ENCODE data around the gene ZNF202. TPM values are rescaled to one million over a fixed set of nuclear protein-coding genes. Genes with fewer than 3 reads are reported as not detected.

The ZNF202 gene
- total RNA-seq, 1 donor from 2014 or later, result 11.3 TPM

DNA sequence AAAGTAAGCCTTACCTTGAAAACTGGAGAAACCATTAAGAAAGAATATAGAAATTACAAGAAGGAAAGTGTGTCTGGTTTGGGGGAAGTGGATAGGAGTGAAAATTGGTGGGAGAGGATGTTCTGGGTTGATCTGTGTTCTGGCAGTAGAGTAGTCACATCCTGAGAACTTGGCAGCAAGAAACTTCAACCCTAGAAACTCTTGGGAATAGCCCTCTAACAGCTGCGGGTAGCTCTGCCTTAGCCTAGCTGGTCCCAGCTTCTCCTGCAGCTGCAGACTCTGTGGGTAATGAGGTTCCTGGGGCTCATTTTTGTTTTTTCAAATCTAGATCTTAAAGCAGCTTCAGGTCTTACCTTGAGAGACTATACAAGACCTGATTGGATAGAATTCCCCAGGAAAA is 37.1 kb upstream of the ZNF202 start:
- Histone ChIP-seq H3K4me2 (ENCODE audit: low read length) (no peak overlapping the region), H3K79me2 (ENCODE audit: insufficient read depth, low read length) (no peaks in the 10 kb centered on the region), H3K9me3 (ENCODE audit: insufficient read depth, low read depth, low read length) (no peaks in the 10 kb centered on the region), H3K4me3 (ENCODE audit: insufficient read depth, low read depth, low read length) (no peak overlapping the region), H2AFZ (ENCODE audit: low read depth, low read length) (no peak overlapping the region), H4K20me1 (ENCODE audit: insufficient read depth, low read length) (no peaks in the 10 kb centered on the region), H3K36me3 (ENCODE audit: insufficient read depth, low read length) (no peaks in the 10 kb centered on the region), H3K27me3 (ENCODE audit: insufficient read depth, low read length) (no peaks in the 10 kb centered on the region), H3K4me1 (ENCODE audit: insufficient read depth, low read length) (no peaks in the 10 kb centered on the region), H3K27ac (ENCODE audit: low read depth, low read length) (no peak overlapping the region), H3K9ac (ENCODE audit: low read length) (no peak overlapping the region)
- no peaks in the 10 kb centered on the region for H3K36me3 Mint-ChIP-seq (ENCODE audit: low read depth, unreplicated experiment)
- no peaks in the 10 kb centered on the region for H3K27me3 Mint-ChIP-seq (ENCODE audit: low read depth, unreplicated experiment)
- H3K4me1 Mint-ChIP-seq (ENCODE audit: low read depth, unreplicated experiment), result no peaks in the 10 kb centered on the region
- no peak for DNase-seq (ENCODE audit: low read depth)
- H3K4me3 Mint-ChIP-seq (ENCODE audit: unreplicated experiment), result no peak overlapping the region
- no peak for FAIRE-seq
- no peak overlapping the region for H3K27ac Mint-ChIP-seq (ENCODE audit: unreplicated experiment)
- TF ChIP-seq EZH2 (IDR thresholded peaks at IDR 0.05; ENCODE audit: insufficient read depth, low read length), result no peak
- TF ChIP-seq, protein P1, sequence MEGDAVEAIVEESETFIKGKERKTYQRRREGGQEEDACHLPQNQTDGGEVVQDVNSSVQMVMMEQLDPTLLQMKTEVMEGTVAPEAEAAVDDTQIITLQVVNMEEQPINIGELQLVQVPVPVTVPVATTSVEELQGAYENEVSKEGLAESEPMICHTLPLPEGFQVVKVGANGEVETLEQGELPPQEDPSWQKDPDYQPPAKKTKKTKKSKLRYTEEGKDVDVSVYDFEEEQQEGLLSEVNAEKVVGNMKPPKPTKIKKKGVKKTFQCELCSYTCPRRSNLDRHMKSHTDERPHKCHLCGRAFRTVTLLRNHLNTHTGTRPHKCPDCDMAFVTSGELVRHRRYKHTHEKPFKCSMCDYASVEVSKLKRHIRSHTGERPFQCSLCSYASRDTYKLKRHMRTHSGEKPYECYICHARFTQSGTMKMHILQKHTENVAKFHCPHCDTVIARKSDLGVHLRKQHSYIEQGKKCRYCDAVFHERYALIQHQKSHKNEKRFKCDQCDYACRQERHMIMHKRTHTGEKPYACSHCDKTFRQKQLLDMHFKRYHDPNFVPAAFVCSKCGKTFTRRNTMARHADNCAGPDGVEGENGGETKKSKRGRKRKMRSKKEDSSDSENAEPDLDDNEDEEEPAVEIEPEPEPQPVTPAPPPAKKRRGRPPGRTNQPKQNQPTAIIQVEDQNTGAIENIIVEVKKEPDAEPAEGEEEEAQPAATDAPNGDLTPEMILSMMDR (IDR thresholded peaks at IDR 0.05; ENCODE audit: insufficient read depth, low read depth, low read length), result no peak
- no peaks in the 10 kb centered on the region for H3K9me3 Mint-ChIP-seq (ENCODE audit: unreplicated experiment)

DNA sequence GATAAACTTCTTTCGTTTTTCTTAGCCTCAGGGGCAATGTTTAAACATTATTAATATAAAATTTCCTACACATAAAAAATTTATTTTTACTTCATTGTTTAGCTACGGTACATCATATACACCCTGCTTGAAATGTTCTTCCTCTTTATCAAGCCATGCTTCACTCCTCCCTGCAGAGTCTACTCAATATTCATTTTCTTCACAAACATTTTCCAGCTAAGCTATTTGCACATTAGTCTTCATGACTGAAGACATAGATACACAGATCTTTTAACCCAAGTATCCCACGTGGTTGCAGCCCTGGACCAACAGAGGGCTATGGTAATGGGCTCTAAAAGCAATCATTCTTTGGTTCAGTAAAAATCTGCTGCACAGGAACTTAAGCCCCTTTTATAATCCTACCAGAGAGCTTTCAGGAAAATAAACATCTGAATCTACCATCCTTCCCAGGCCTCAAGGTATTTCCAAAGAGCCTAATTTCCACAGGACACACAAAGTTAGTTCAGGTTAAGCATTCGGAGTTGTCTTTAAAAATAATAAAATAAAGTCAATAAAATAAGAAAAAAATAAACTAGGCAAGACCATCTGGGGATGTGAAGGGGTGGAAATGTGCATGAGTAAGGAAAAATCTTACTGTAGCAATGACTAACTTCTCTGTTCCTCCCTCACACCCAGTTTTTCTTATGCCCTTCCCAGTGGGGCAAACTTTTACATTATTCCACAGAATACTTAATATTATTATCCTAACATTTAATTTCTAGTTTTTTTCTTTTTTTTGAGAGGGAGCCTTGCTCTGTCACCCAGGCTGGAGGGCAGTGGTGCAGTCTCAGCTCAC is 34.5 kb upstream of the ZNF202 start:
- H3K27ac ChIP-seq (ENCODE audit: low read depth, low read length), result no peak overlapping the region
- H3K9ac ChIP-seq (ENCODE audit: low read length), result no peak overlapping the region
- no peak overlapping the region for H3K4me3 Mint-ChIP-seq (ENCODE audit: unreplicated experiment)

More for the DNA sequence above, 34.5 kb upstream of the ZNF202 start:
- no peaks in the 10 kb centered on the region for H4K20me1 ChIP-seq (ENCODE audit: insufficient read depth, low read length)
- no peaks in the 10 kb centered on the region for H3K36me3 ChIP-seq (ENCODE audit: insufficient read depth, low read length)
- Mint-ChIP-seq H3K27ac (ENCODE audit: unreplicated experiment) (no peak overlapping the region), H3K36me3 (ENCODE audit: low read depth, unreplicated experiment) (no peaks in the 10 kb centered on the region), H3K4me1 (ENCODE audit: low read depth, unreplicated experiment) (no peaks in the 10 kb centered on the region), H3K9me3 (ENCODE audit: unreplicated experiment) (no peaks in the 10 kb centered on the region), H3K27me3 (ENCODE audit: low read depth, unreplicated experiment) (no peaks in the 10 kb centered on the region)
- H3K27me3 ChIP-seq (ENCODE audit: insufficient read depth, low read length), result no peaks in the 10 kb centered on the region
- no peaks in the 10 kb centered on the region for H3K9me3 ChIP-seq (ENCODE audit: insufficient read depth, low read depth, low read length)
- H3K4me2 ChIP-seq (ENCODE audit: low read length), result no peak overlapping the region
- H3K4me3 ChIP-seq (ENCODE audit: insufficient read depth, low read depth, low read length), result no peak overlapping the region
- no peaks in the 10 kb centered on the region for H3K4me1 ChIP-seq (ENCODE audit: insufficient read depth, low read length)
- FAIRE-seq (no peak), DNase-seq (ENCODE audit: low read depth) (no peak)
- no peak for TF ChIP-seq EZH2 (IDR thresholded peaks at IDR 0.05; ENCODE audit: insufficient read depth, low read length)
- TF ChIP-seq, protein P1 (IDR thresholded peaks at IDR 0.05; ENCODE audit: insufficient read depth, low read depth, low read length), result no peak
- no peaks in the 10 kb centered on the region for H3K79me2 ChIP-seq (ENCODE audit: insufficient read depth, low read length)
- no peak overlapping the region for H2AFZ ChIP-seq (ENCODE audit: low read depth, low read length)
